ENCODE results near the gene RUFY2.

Gene RUFY2

GRCh38 chr10:68364101-68364886 lies 42.8 kb downstream of the RUFY2 start:
- DNase-seq, result no peak

- DNase-seq, result no peak
Measured at GRCh38 chr10:68362590-68362989, 44.5 kb downstream of the RUFY2 start.

- DNase-seq, result no peak
Measured at GRCh38 chr10:68359189-68359588, 47.9 kb downstream of the RUFY2 start.

- no peak for DNase-seq
Measured at GRCh38 chr10:68353537-68353936, 53.5 kb downstream of the RUFY2 start.

- DNase-seq, result no peak
Measured at GRCh38 chr10:68348265-68348741, 58.8 kb downstream of the RUFY2 start.

GRCh38 chr10:68346774-68347173 lies 60.3 kb downstream of the RUFY2 start:
- no peak for DNase-seq

- DNase-seq, result no peak
Measured at GRCh38 chr10:68345621-68346020, 61.5 kb downstream of the RUFY2 start.

- no peak for DNase-seq
Measured at GRCh38 chr10:68342909-68343516, 64.1 kb downstream of the RUFY2 start.

- DNase-seq, result no peak
Measured at GRCh38 chr10:68340358-68341080, 66.6 kb downstream of the RUFY2 start.

- no peak for DNase-seq
Measured at GRCh38 chr10:68336754-68337351, 70.2 kb downstream of the RUFY2 start.

- DNase-seq, result no peak
Measured at GRCh38 chr10:68334672-68335467, 72.2 kb downstream of the RUFY2 start.

- no peak for DNase-seq
Measured at GRCh38 chr10:68333440-68334431, 73.3 kb downstream of the RUFY2 start.

- DNase-seq, result no peak
Measured at GRCh38 chr10:68333058-68333395, 74.0 kb downstream of the RUFY2 start.

GRCh38 chr10:68332259-68333057 lies 74.6 kb downstream of the RUFY2 start, which contains the start of gene PBLD:
PBLD (minus strand) TSS chr10:68332928; CDS start chr10:68306844, 26,084 bp downstream.
- peak; percentile 43 for DNase-seq

- DNase-seq, result peak; percentile 93
Measured at GRCh38 chr10:68331455-68332258, 75.4 kb downstream of the RUFY2 start, which contains the start of gene HNRNPH3. HNRNPH3 (plus strand) TSS chr10:68332064; CDS start chr10:68337222, 5,158 bp downstream.

GRCh38 chr10:68330852-68331454 lies 76.1 kb downstream of the RUFY2 start:
- no peak for DNase-seq

GRCh38 chr10:68329506-68329861 lies 77.6 kb downstream of the RUFY2 start:
- DNase-seq, result no peak

GRCh38 chr10:68327889-68328786 lies 78.9 kb downstream of the RUFY2 start:
- no peak for DNase-seq
